ENCODE data around the gene VWCE. TPM values are rescaled to one million over a fixed set of nuclear protein-coding genes. Genes with fewer than 3 reads are reported as not detected.

Gene VWCE
- total RNA-seq, 1 experiment from 2014 or later, result 2.5 TPM

GRCh38 chr11:61278001-61278470 lies 17.1 kb downstream of the VWCE start:
- BruUV-seq (replicated peaks), result no TSS peak
- intact Hi-C loops (cut with micrococcal nuclease), result no loop called here
- H3K4me3 ChIP-seq (replicated peaks in 1 of 2; ENCODE audit: low read depth in 1 of 2, low read length in 2 of 2), result no peak overlapping the region
- ChIA-PET POLR2A (no interaction called here), CTCF (no interaction called here), RAD21 (ENCODE audit: low non-redundant PET in 1 of 2, low total read pairs in 2 of 2, uncharacterized antibody in 2 of 2, unreplicated experiment in 2 of 2) (no interaction called here)
- no peak overlapping the region for H2AFZ ChIP-seq (ENCODE audit: low read depth, low read length, poor library complexity, severe bottlenecking)
- H3K27me3 ChIP-seq (ENCODE audit: insufficient read depth, low read length), result no peaks in the 10 kb centered on the region
- no peak overlapping the region for H3K9ac ChIP-seq (ENCODE audit: low read length)
- no peaks in the 10 kb centered on the region for H3K79me2 ChIP-seq (ENCODE audit: insufficient read depth, low read length)
- no peak overlapping the region for H3K27ac ChIP-seq (ENCODE audit: low read depth, low read length)
- H3K9me2 ChIP-seq (ENCODE audit: insufficient read depth), result no peaks in the 10 kb centered on the region
- no peak overlapping the region for H3K4me2 ChIP-seq (ENCODE audit: low read length)
- no peak for TF ChIP-seq ELF1 (IDR thresholded peaks at IDR 0.05; ENCODE audit: borderline replicate concordance, low read depth)
- TF ChIP-seq CBX3 (IDR thresholded peaks at IDR 0.05; ENCODE audit: low read depth), result no peak
- TF ChIP-seq POLR2AphosphoS5 (IDR thresholded peaks at IDR 0.05; ENCODE audit: low read depth, low read length), result no peak
- no peak for TF ChIP-seq SIN3A (IDR thresholded peaks at IDR 0.05; ENCODE audit: low read depth)
- no peak for TF ChIP-seq RAD21 (IDR thresholded peaks at IDR 0.05; ENCODE audit: low read depth)
- no peak for TF ChIP-seq JUND (IDR thresholded peaks at IDR 0.05)
- no peak for TF ChIP-seq ZNF274 (IDR thresholded peaks at IDR 0.05; ENCODE audit: low read depth, low read length)
- no peak for TF ChIP-seq ATF3 (IDR thresholded peaks at IDR 0.05)
- TF ChIP-seq ZBTB33 (IDR thresholded peaks at IDR 0.05; ENCODE audit: extremely low read depth, insufficient replicate concordance, low read length), result no peak
- TF ChIP-seq SRF (IDR thresholded peaks at IDR 0.05; ENCODE audit: low read depth), result no peak
- no peak for TF ChIP-seq ZFX (IDR thresholded peaks at IDR 0.05)
- no peak for TF ChIP-seq YY1 (IDR thresholded peaks at IDR 0.05; ENCODE audit: extremely low read depth, insufficient replicate concordance, low read depth, low read length)
- TF ChIP-seq EZH2phosphoT487 (IDR thresholded peaks at IDR 0.05; ENCODE audit: borderline replicate concordance), result no peak
- TF ChIP-seq EZH2 (IDR thresholded peaks at IDR 0.05), result no peak
- TF ChIP-seq FOSL1 (IDR thresholded peaks at IDR 0.05; ENCODE audit: low read depth), result no peak
- no peaks in the 10 kb centered on the region for H3K9me3 ChIP-seq (ENCODE audit: control insufficient read depth in 1 of 2, insufficient read depth in 1 of 2, low read depth in 1 of 2, low read length in 2 of 2)
- ATAC-seq, result no peak
- DNase-seq (ENCODE audit: low read depth, low spot score), result no peak
- H3K36me3 ChIP-seq (ENCODE audit: control insufficient read depth in 1 of 2, insufficient read depth in 2 of 2, low read length in 2 of 2), result no peaks in the 10 kb centered on the region
- peaks cover 0 to 7% of the 10 kb centered on the region in 2 experiments; a peak in 2 of 4 replicates for H3K4me1 ChIP-seq (ENCODE audit: control insufficient read depth in 1 of 2, insufficient read depth in 2 of 2, low read length in 2 of 2)
- H4K20me1 ChIP-seq (ENCODE audit: insufficient read depth), result no peaks in the 10 kb centered on the region
